IMR-90 (cell line): ENCODE results near the gene LGSN. TPM values are rescaled to one million over a fixed set of nuclear protein-coding genes. Genes with fewer than 3 reads are reported as not detected.

Source experiments
- ATAC-seq: fragments of 200-7000 bp; cut with Tn5 transposase; 2 replicates; pipeline ENCODE4 v1.9.1; 2020; ENCODE audit warnings: low read depth, mild to moderate bottlenecking, moderate library complexity
- BruUV-seq: library from RNA; stranded (reverse); fragments of 400-500 nt; replicated peaks from 2 replicates; lab custom pipeline; 2021; lab: Mats Ljungman, UMichigan
- CTCF ChIA-PET: fragments of 300-600 bp; formaldehyde crosslinking; extraction: SDS; loops from one replicate; lab custom pipeline; 2021; ENCODE audit warnings: antibody characterized with exemption; lab: Yijun Ruan, JAX
- POLR2A ChIA-PET: fragments of 300-600 bp; sonication (Branson Sonifier 250); formaldehyde crosslinking; loops from one replicate; lab custom pipeline; 2022; ENCODE audit warnings: antibody characterized with exemption; ENCODE audit not compliant: unreplicated experiment; lab: Charles Lee
- DNase-seq: peaks from one replicate; pipeline ENCODE4 v3.0.0; 2013
- H2AFZ ChIP-seq: replicated peaks from 2 replicates; pipeline ENCODE3; 2013; ENCODE audit warnings: low read length, mild to moderate bottlenecking; ENCODE audit not compliant: poor library complexity
- H2AK5ac ChIP-seq: 2 replicates; pipeline ENCODE4 v1.6.1; 2013; ENCODE audit warnings: low read depth, low read length, inconsistent platforms
- H2AK9ac ChIP-seq: replicated peaks from 2 replicates; pipeline ENCODE3; 2013; ENCODE audit warnings: mild to moderate bottlenecking, low read depth, low read length, moderate library complexity; ENCODE audit not compliant: poor library complexity
- H2BK120ac ChIP-seq: 2 replicates; pipeline ENCODE4 v1.6.1; 2013; ENCODE audit warnings: low read depth, low read length, inconsistent platforms
- H2BK15ac ChIP-seq: 3 replicates; pipeline ENCODE4 v1.6.1; 2013; ENCODE audit warnings: low read depth, low read length, inconsistent platforms
- H2BK20ac ChIP-seq: 2 replicates; pipeline ENCODE4 v1.6.1; 2013; ENCODE audit warnings: low read depth, mild to moderate bottlenecking, inconsistent platforms, low read length, moderate library complexity
- H2BK5ac ChIP-seq: 2 replicates; pipeline ENCODE4 v1.6.1; 2013; ENCODE audit warnings: mild to moderate bottlenecking, low read depth, low read length, inconsistent platforms; ENCODE audit not compliant: poor library complexity, severe bottlenecking
- H3K14ac ChIP-seq: replicated peaks from 2 replicates; pipeline ENCODE4 v1.6.1; 2013; ENCODE audit warnings: low read depth, low read length, inconsistent platforms
- H3K18ac ChIP-seq: 2 replicates; pipeline ENCODE4 v1.6.1; 2013; ENCODE audit warnings: low read depth, low read length, control low read depth
- H3K23ac ChIP-seq: 2 replicates; pipeline ENCODE4 v1.6.1; 2013; ENCODE audit warnings: low read depth, low read length, inconsistent platforms
- H3K27ac ChIP-seq: 2 replicates; pipeline ENCODE4 v1.5.1; 2013; ENCODE audit warnings: mild to moderate bottlenecking, control low read depth, low read length; ENCODE audit not compliant: insufficient read depth
- H3K27me3 ChIP-seq: 2 replicates; pipeline ENCODE4 v1.6.1; 2013; ENCODE audit warnings: low read length; ENCODE audit not compliant: control insufficient read depth, insufficient read depth
- H3K36me3 ChIP-seq: 2 replicates; pipeline ENCODE4 v1.6.1; 2013; ENCODE audit warnings: low read length, mixed read lengths; ENCODE audit not compliant: control insufficient read depth, insufficient read depth
- H3K4ac ChIP-seq: 2 replicates; pipeline ENCODE4 v1.6.1; 2013; ENCODE audit warnings: low read depth, low read length, inconsistent platforms
- H3K4me1 ChIP-seq: 2 replicates; pipeline ENCODE4 v1.6.1; 2013; ENCODE audit warnings: low read length, mixed read lengths; ENCODE audit not compliant: control insufficient read depth, insufficient read depth
- H3K4me2 ChIP-seq: 2 replicates; pipeline ENCODE4 v1.6.1; 2013; ENCODE audit warnings: low read depth, mild to moderate bottlenecking, control low read depth, low read length, moderate library complexity
- H3K4me3 ChIP-seq: 2 replicates; pipeline ENCODE4 v1.5.1; 2013; ENCODE audit warnings: low read depth, mild to moderate bottlenecking, control low read depth, low read length, moderate library complexity; ENCODE audit not compliant: insufficient read depth
- H3K56ac ChIP-seq: 2 replicates; pipeline ENCODE4 v1.6.1; 2013; ENCODE audit warnings: low read length, inconsistent platforms; ENCODE audit not compliant: insufficient read depth; ENCODE audit errors: extremely low read depth
- H3K79me1 ChIP-seq, 2 experiments: 2 replicates each; pipeline ENCODE4 v1.6.1; 2013; ENCODE audit warnings: low read length in 2 of 2, inconsistent platforms in 1 of 2, low read depth in 1 of 2
- H3K9ac ChIP-seq: 2 replicates; pipeline ENCODE4 v1.6.1; 2013; ENCODE audit warnings: low read depth, low read length, control low read depth
- H3K9me1 ChIP-seq: 2 replicates; pipeline ENCODE4 v1.6.1; 2013; ENCODE audit warnings: low read length, inconsistent platforms; ENCODE audit not compliant: insufficient read depth
- H3K9me3 ChIP-seq: 2 replicates; pipeline ENCODE4 v1.6.1; 2013; ENCODE audit warnings: low read length; ENCODE audit not compliant: control insufficient read depth, insufficient read depth
- H4K20me1 ChIP-seq: 2 replicates; pipeline ENCODE4 v1.6.1; 2013; ENCODE audit warnings: low read length, inconsistent platforms; ENCODE audit not compliant: insufficient read depth
- H4K5ac ChIP-seq: 2 replicates; pipeline ENCODE4 v1.6.1; 2013; ENCODE audit warnings: mild to moderate bottlenecking, low read depth, low read length, control low read depth
- H4K8ac ChIP-seq, 2 experiments: 2 replicates each; pipeline ENCODE4 v1.6.1; 2013; ENCODE audit warnings: low read depth in 2 of 2, low read length in 2 of 2, control low read depth in 1 of 2, inconsistent platforms in 1 of 2
- H4K91ac ChIP-seq: 2 replicates; pipeline ENCODE4 v1.6.1; 2013; ENCODE audit warnings: low read depth, low read length, inconsistent platforms; ENCODE audit not compliant: insufficient read depth
- BHLHE40 ChIP-seq: fragments of 150-350 bp; IDR thresholded peaks from 2 replicates; pipeline ENCODE4 v1.6.1; 2016; ENCODE audit warnings: mild to moderate bottlenecking, low read depth, low read length
- CEBPB ChIP-seq: IDR thresholded peaks from 2 replicates; pipeline ENCODE4 v1.6.1; 2012; ENCODE audit warnings: low read depth, low read length, improper control_type of control experiment
- ELK1 ChIP-seq: fragments of 150-350 bp; IDR thresholded peaks from 2 replicates; pipeline ENCODE4 v1.6.1; 2016; ENCODE audit warnings: low read depth, mild to moderate bottlenecking, low read length, moderate library complexity, borderline replicate concordance
- FOS ChIP-seq: fragments of 150-350 bp; IDR thresholded peaks from 2 replicates; pipeline ENCODE4 v1.6.1; 2016; ENCODE audit warnings: low read depth, low read length
- MAFK ChIP-seq: IDR thresholded peaks from 2 replicates; pipeline ENCODE4 v1.6.1; 2012; ENCODE audit warnings: low read depth, low read length, improper control_type of control experiment
- NFE2L2 ChIP-seq: fragments of 150-350 bp; IDR thresholded peaks from 2 replicates; pipeline ENCODE4 v1.6.1; 2016; ENCODE audit warnings: low read depth, mild to moderate bottlenecking, low read length
- POLR2A ChIP-seq: IDR thresholded peaks from 2 replicates; pipeline ENCODE4 v1.6.1; 2012; ENCODE audit warnings: mild to moderate bottlenecking, low read depth, low read length
- RFX5 ChIP-seq: IDR thresholded peaks from 2 replicates; pipeline ENCODE4 v1.8.0; 2012; ENCODE audit warnings: low read depth, mild to moderate bottlenecking, low read length, moderate library complexity
- SMC3 ChIP-seq: fragments of 150-350 bp; IDR thresholded peaks from 2 replicates; pipeline ENCODE4 v1.6.1; 2016; ENCODE audit warnings: low read depth, mild to moderate bottlenecking, antibody characterized with exemption, low read length, moderate library complexity
- USF2 ChIP-seq: fragments of 150-350 bp; IDR thresholded peaks from 2 replicates; pipeline ENCODE4 v1.6.1; 2017; ENCODE audit warnings: mild to moderate bottlenecking, antibody characterized with exemption, low read length, low read depth
- WGBS, 2 experiments: methylation state at CpG; one replicate each; pipeline versions ENCODE4 v1.1.5 to v1.1.7; 2013; ENCODE audit warnings: missing lambda C conversion rate in 2 of 2; ENCODE audit not compliant: insufficient read length in 1 of 2; ENCODE audit errors: extremely low coverage in 2 of 2; 5-methylcytosine and 5-hydroxymethylcytosine counted together
- dilution Hi-C: fragments of 300-500 bp; cut with HindIII; formaldehyde crosslinking; loops from one replicate; pipeline ENCODE4 v1.14.3; 2018; ENCODE audit warnings: low sequenced_read_pairs; ENCODE audit not compliant: unreplicated experiment
- in situ Hi-C: fragments of 300-500 bp; cut with MboI; formaldehyde crosslinking; loops from 3 replicates; pipeline ENCODE4 v1.14.3; 2019; ENCODE audit warnings: low sequenced_read_pairs, inconsistent platforms, mixed read lengths
- intact Hi-C: fragments of 100-400 bp; cut with micrococcal nuclease; formaldehyde crosslinking; loops from 2 replicates; pipeline ENCODE4 v1.10.0; 2022
- polyA plus RNA-seq, 3 experiments: library from polyadenylated mRNA; depleted of rRNA; stranded (reverse); fragments of >200 nt; gene quantifications; 2 replicates each; pipeline ENCODE4 v1.2.3, GENCODE V29; 2012; ENCODE audit warnings: low replicate concordance in 1 of 3
- total RNA-seq: library from RNA; depleted of rRNA; stranded (reverse); fragments of >200 nt; gene quantifications from 2 replicates; pipeline ENCODE4 v1.2.3, GENCODE V29; 2012

LGSN gene
- total and polyA plus RNA-seq, 2 of the 4 experiments (the other 2 are of a cell fraction), result not detected

GRCh38 chr6:63280639-63281180 lies 39.1 kb downstream of the LGSN start:
- H2BK5ac ChIP-seq, result no peak overlapping the region
- dilution Hi-C loops, result no loop called here
- no peak overlapping the region for H4K8ac ChIP-seq
- no peaks in the 10 kb centered on the region for H3K9me1 ChIP-seq
- no peak overlapping the region for H2BK20ac ChIP-seq
- no peaks in the 10 kb centered on the region for H3K4me1 ChIP-seq
- no peaks in the 10 kb centered on the region for H4K20me1 ChIP-seq
- no peaks in the 10 kb centered on the region for H3K36me3 ChIP-seq
- CTCF ChIA-PET, result interaction anchor here (0.9 kb wide), 1 partner anchor 27 kb away, joined by 3 read pairs; no protein-coding TSS in a partner anchor
- POLR2A ChIA-PET, result no interaction called here
- no peak overlapping the region for H3K56ac ChIP-seq
- H4K5ac ChIP-seq, result no peak overlapping the region
- no peak overlapping the region for H2AFZ ChIP-seq
- no peak overlapping the region for H3K18ac ChIP-seq
- no peak for TF ChIP-seq CEBPB
- no peak for TF ChIP-seq USF2
- TF ChIP-seq RFX5, result no peak
- no peak for TF ChIP-seq FOS
- no peak for TF ChIP-seq NFE2L2
- TF ChIP-seq BHLHE40, result no peak
- TF ChIP-seq MAFK, result no peak
- no peak for TF ChIP-seq ELK1
- no peak for TF ChIP-seq SMC3
- no peak for TF ChIP-seq POLR2A
- H2BK120ac ChIP-seq, result no peak overlapping the region
- H3K4me3 ChIP-seq, result no peak overlapping the region
- ATAC-seq (no peak), DNase-seq (no peak)
- H3K9me3 ChIP-seq, result no peaks in the 10 kb centered on the region
- no peak overlapping the region for H3K14ac ChIP-seq
- in situ Hi-C loops, result no loop called here
- peaks cover 2% of the 10 kb centered on the region; the same call in 1 of the 2 replicates for H3K27me3 ChIP-seq
- H3K79me1 ChIP-seq, result no peaks in the 10 kb centered on the region
- no peak overlapping the region for H2AK9ac ChIP-seq
- H3K9ac ChIP-seq, result no peak overlapping the region
- WGBS, 2 experiments, result 60% methylated on average over 1 of the region's 3 CpGs; no CpG with 5 or more reads in 1 of the 2 experiments
- no peak overlapping the region for H3K23ac ChIP-seq
- no peak overlapping the region for H2BK15ac ChIP-seq
- no peak overlapping the region for H4K91ac ChIP-seq
- no peak overlapping the region for H3K4ac ChIP-seq
- H3K27ac ChIP-seq, result no peak overlapping the region
- intact Hi-C loops, result no loop called here
- H3K4me2 ChIP-seq, result no peak overlapping the region
- no peak overlapping the region for H2AK5ac ChIP-seq
- no TSS peak for BruUV-seq
